DMS114 treated with DMSO at 0.1 percent for 48 hours (cell line): Measurements from ENCODE around the gene PRDX3.
"Not testable (repeated sequence)": the region's sequence is repeated elsewhere in the genome, so short reads cannot be mapped to it uniquely, and the experiment has no call there.

Experiments used
- DNase-seq: peaks from one replicate; lab custom pipeline; 2025; ENCODE audit not compliant: unreplicated experiment; lab: John Stamatoyannopoulos, UW

PRDX3 gene

GRCh38 chr10:119206603-119207365 lies 28.2 kb upstream of the PRDX3 start:
- peak; percentile 32 for DNase-seq

GRCh38 chr10:119205894-119206602 lies 27.4 kb upstream of the PRDX3 start:
- no peak for DNase-seq

GRCh38 chr10:119203006-119203405 lies 24.4 kb upstream of the PRDX3 start:
- no peak for DNase-seq

GRCh38 chr10:119201233-119201632 lies 22.6 kb upstream of the PRDX3 start:
- DNase-seq: no peak

- peak; percentile 81 for DNase-seq
Observed at GRCh38 chr10:119199231-119199992, 20.8 kb upstream of the PRDX3 start.

GRCh38 chr10:119198438-119198837 lies 19.8 kb upstream of the PRDX3 start:
- DNase-seq: no peak

- no peak for DNase-seq
Observed at GRCh38 chr10:119197921-119198320, 19.3 kb upstream of the PRDX3 start.

- no peak for DNase-seq
Observed at GRCh38 chr10:119191881-119192280, 13.3 kb upstream of the PRDX3 start.

GRCh38 chr10:119190954-119191785 lies 12.6 kb upstream of the PRDX3 start:
- no peak for DNase-seq

- DNase-seq: no peak
Observed at GRCh38 chr10:119190353-119190752, 11.7 kb upstream of the PRDX3 start.

GRCh38 chr10:119189811-119190282 lies 11.2 kb upstream of the PRDX3 start:
- no peak for DNase-seq

GRCh38 chr10:119183664-119184412 lies 5.2 kb upstream of the PRDX3 start:
- no peak for DNase-seq

GRCh38 chr10:119180850-119181400 lies 2.3 kb upstream of the PRDX3 start:
- not testable (repeated sequence) for DNase-seq

- no peak for DNase-seq
Observed at GRCh38 chr10:119177708-119178371, 772 bp downstream of the PRDX3 start.

GRCh38 chr10:119176166-119176565 lies 2.4 kb downstream of the PRDX3 start:
- no peak for DNase-seq

GRCh38 chr10:119174109-119174508 lies 4.5 kb downstream of the PRDX3 start:
- DNase-seq: no peak

GRCh38 chr10:119167041-119167440 lies 11.6 kb downstream of the PRDX3 start:
- DNase-seq: no peak

GRCh38 chr10:119166564-119166963 lies 12.0 kb downstream of the PRDX3 start:
- no peak for DNase-seq

GRCh38 chr10:119166118-119166500 lies 12.5 kb downstream of the PRDX3 start:
- DNase-seq: no peak
